Measurements from ENCODE around the gene EIF2B2. TPM values are rescaled to one million over a fixed set of nuclear protein-coding genes. Genes with fewer than 3 reads are reported as not detected.

EIF2B2 gene
- total RNA-seq, 1 experiment from 2014 or later = 43.5 TPM

DNA sequence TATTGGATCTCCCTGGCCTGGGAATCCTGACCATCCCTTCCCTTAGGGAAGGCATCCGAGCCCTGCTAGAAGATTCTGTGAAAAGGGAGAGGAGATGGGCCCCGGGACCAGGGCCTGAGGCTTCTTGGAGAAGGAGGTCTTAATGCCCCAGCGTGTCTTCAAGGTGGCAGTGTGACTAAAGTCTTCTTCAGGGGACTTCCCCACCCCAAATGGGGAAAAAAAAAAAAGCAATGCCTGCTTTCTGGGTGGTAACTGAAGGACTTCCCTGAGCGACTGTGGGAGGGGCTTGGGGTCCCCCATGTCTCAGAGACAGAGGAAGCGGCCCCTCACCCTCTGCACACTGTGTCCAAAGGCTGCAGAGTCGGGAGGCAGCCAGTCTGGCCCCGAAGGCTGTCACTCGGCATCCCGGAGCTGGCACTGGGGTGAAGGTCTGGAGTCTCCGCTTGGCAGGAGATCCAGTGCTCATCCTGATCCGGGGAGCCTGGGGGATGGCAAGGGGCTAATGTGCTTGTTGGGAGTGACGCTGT is 39.5 kb upstream of the EIF2B2 start:
- H3K36me3 ChIP-seq = no peaks in the 10 kb centered on the region
- H3K27me3 ChIP-seq (replicated peaks) = no peaks in the 10 kb centered on the region
- H3K9me3 ChIP-seq (replicated peaks) = no peaks in the 10 kb centered on the region
- H3K4me3 ChIP-seq = no peak overlapping the region
- no peak overlapping the region for H3K27ac ChIP-seq
- H3K4me1 ChIP-seq (replicated peaks) = peaks cover 7% of the 10 kb centered on the region; the same call in 1 of the 2 replicates
- no peak for DNase-seq (ENCODE audit: low read depth in 1 of 2, low spot score in 2 of 2)

DNA sequence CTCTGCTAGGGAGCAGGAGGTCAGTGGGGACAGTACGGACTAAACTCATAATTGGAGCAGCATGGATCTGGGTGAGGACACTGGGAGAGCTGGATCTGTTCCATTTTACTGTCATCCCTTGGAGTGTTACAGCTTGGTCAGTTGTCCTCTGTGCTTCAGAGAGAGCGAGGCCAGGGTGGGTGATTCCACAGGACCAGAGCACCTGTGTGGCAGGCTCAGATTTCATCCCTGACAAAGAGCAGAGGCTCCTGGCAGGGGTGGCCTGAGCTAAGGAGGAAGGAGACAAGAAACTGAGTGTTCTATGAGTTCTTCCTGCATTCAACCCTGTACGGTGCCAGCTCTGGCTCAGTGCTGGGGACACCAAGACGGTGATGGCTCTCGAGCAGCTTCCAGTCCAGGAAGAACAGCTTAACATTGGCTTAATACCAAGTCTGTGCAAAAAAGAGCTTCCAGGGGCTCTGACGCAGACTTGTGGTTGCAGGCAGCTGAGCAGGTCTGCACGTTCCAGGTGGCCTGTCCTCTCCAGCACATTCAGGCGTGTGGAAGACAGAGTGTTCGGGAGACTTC is 38.9 kb upstream of the EIF2B2 start:
- Histone ChIP-seq H3K27ac (no peak overlapping the region), H3K9me3 (replicated peaks) (no peaks in the 10 kb centered on the region), H3K4me3 (no peak overlapping the region), H3K4me1 (replicated peaks) (peaks cover 7% of the 10 kb centered on the region; the same call in 1 of the 2 replicates), H3K36me3 (no peaks in the 10 kb centered on the region), H3K27me3 (replicated peaks) (no peaks in the 10 kb centered on the region)
- no peak for DNase-seq (ENCODE audit: low read depth in 1 of 2, low spot score in 2 of 2)

DNA sequence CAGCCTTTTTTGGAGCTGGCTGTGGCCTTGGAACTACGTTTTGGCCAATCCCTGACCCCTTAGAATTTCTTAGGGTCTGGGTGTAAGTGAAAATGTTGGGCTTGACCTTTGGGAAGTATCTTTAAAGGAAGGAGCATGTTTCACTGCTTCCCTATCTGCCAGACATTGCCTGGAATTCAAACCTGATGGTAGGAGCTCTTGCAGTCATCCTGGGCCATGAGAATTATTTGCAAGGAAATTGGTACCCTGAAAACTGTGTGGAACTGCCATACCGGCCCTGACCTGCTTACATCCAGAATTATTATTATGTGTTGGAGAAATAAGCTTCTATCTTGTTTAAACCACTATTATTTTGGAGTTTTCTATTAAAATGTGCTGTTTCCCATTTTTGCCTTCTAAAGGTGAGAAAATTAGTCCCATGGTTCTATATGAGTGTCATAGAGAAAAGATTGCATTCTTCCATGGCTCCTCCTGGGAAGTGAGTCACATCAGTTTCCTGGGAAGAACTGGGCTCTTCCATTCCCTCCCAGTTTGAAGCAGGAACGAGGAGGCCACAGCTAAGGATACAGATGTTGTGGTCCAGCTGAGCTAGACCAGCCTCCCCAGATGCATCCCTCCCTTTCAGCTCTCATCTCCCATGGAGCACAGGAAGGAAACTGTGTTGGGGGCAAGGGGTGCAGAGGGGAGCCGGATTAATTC is 37.8 kb upstream of the EIF2B2 start:
- no peak overlapping the region for H3K4me3 ChIP-seq
- H3K27me3 ChIP-seq (replicated peaks) = no peaks in the 10 kb centered on the region
- peak in 1 of 2 experiments; percentile 12 for DNase-seq (ENCODE audit: low read depth in 1 of 2, low spot score in 2 of 2)
- no peaks in the 10 kb centered on the region for H3K36me3 ChIP-seq
- H3K9me3 ChIP-seq (replicated peaks) = no peaks in the 10 kb centered on the region
- peaks cover 7% of the 10 kb centered on the region; the same call in 1 of the 2 replicates for H3K4me1 ChIP-seq (replicated peaks)
- H3K27ac ChIP-seq = no peak overlapping the region

DNA sequence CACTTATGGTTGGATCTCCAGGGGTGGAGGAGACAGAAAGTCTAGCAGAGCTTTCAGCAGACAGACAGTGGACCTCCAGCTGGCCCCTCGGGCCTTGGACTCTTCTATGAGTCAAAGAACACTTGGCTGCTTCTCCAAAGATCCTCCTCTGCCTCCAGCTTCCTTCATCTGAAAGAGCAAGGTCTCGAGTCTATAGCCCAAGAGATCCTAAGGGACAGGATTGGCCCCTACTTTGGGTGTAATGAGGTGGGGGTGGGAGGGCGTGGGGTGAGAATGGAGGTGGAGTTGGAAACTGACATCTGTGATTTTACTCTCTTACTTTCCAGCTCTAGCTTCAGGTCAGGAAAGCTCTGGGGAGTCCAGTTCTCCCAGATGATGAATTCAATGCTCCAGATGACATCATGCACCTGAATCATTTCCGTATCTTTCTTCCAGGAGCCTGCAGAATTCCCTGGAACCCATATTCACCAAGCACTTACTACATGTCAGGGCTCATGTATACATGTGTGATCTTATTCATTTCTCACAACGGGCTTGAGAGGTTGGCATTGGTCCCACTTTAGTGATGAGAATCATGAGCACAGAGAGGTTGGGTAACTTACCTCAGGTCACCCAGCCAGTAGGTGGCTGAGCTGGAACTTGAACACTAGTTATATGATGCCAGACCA is 37.1 kb upstream of the EIF2B2 start:
- no peak overlapping the region for H3K4me3 ChIP-seq
- DNase-seq (ENCODE audit: low read depth in 1 of 2, low spot score in 2 of 2) = no peak
- no peak overlapping the region for H3K27ac ChIP-seq
- H3K9me3 ChIP-seq (replicated peaks) = no peaks in the 10 kb centered on the region
- H3K4me1 ChIP-seq (replicated peaks) = peaks cover 7% of the 10 kb centered on the region; the same call in 1 of the 2 replicates
- H3K27me3 ChIP-seq (replicated peaks) = no peaks in the 10 kb centered on the region
- H3K36me3 ChIP-seq = no peaks in the 10 kb centered on the region

DNA sequence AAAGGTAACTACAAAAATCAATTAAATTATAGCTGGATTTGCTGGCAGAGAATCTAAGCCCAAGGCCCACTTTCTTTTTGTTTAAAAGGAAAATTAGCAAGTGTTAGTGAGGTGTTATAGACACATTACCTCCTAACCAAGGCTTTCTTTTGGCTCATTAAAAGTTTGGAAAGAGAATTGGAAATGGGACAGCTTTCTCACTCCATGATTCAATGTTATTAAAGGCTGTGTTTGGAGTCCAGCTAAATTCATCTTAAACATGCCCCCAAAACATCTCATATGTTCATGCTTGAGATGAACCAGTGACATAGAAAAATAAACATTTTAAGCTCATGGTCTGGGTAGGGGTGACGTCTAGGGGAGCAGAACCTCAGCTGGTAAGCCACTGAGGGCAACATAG is 33.9 kb upstream of the EIF2B2 start:
- H3K4me3 ChIP-seq = no peak overlapping the region
- no peaks in the 10 kb centered on the region for H3K36me3 ChIP-seq
- H3K9me3 ChIP-seq (replicated peaks) = no peaks in the 10 kb centered on the region
- DNase-seq (ENCODE audit: low read depth in 1 of 2, low spot score in 2 of 2) = no peak
- no peaks in the 10 kb centered on the region for H3K27me3 ChIP-seq (replicated peaks)
- no peak overlapping the region for H3K27ac ChIP-seq
- peaks cover 12% of the 10 kb centered on the region; the same call in 1 of the 2 replicates for H3K4me1 ChIP-seq (replicated peaks)

DNA sequence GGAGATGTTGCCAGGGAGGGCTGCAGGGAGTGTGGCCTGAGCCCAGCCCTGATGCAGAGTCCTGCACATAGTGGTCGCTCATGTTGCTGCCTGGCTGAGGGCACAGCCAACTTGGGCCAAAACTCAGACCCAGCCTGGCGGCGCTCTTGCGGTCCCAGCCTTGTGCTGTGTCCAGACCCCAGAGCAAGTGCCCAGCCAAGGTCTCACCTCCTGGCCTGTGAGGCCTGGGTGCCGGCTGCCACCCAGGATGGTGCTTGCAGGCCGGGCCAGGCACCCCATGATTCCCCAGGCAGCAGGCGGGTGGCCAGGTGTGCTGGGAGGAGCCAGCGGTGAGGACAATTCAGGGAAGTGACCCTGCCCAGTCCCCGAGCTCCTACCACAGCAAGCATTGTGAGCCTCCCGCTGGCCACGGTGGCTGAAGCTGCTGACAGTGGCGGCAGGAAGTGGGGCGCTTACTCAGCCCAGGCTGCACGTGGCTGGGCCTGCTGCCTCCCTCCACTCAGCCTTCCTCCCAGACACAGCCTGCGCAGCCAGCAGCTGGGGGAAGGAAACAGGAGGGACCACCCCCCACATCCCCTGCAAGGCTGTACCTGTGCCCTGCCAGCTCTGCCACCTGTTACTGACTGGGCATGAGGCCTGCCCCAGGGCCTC is 29.6 kb upstream of the EIF2B2 start:
- H3K4me1 ChIP-seq (replicated peaks) = peaks cover 5% of the 10 kb centered on the region; the same call in 1 of the 2 replicates
- H3K36me3 ChIP-seq = no peaks in the 10 kb centered on the region
- H3K4me3 ChIP-seq = no peak overlapping the region
- H3K27me3 ChIP-seq (replicated peaks) = no peaks in the 10 kb centered on the region
- H3K27ac ChIP-seq = no peak overlapping the region
- no peak for DNase-seq (ENCODE audit: low read depth in 1 of 2, low spot score in 2 of 2)
- no peaks in the 10 kb centered on the region for H3K9me3 ChIP-seq (replicated peaks)

DNA sequence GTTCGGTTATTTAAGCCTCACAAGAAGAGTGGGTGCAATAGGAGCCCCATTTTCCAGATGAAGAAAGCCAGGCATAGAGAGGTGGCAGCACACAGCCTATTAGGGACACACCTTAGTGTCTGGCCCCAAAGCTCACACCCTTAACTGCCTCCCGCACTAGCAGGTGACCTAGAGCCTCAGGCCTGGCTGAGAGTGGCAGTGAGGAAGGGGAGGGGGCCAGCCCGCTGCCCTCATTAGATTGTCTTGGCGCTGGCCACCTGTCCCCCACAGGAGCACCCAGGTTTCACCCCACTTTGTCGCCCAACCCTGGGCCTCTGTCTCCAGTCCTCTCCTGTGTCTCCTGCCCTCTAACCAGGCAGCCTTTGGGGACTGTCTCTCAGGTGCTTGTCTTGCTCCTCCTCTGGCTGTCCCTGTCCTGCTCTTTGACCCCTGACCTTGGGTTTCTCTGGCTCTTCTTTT is 28.8 kb upstream of the EIF2B2 start:
- Histone ChIP-seq H3K4me1 (replicated peaks) (peaks cover 5% of the 10 kb centered on the region; the same call in 1 of the 2 replicates), H3K36me3 (no peaks in the 10 kb centered on the region), H3K27me3 (replicated peaks) (no peaks in the 10 kb centered on the region), H3K4me3 (no peak overlapping the region), H3K9me3 (replicated peaks) (no peaks in the 10 kb centered on the region), H3K27ac (no peak overlapping the region)
- no peak for DNase-seq (ENCODE audit: low read depth in 1 of 2, low spot score in 2 of 2)

DNA sequence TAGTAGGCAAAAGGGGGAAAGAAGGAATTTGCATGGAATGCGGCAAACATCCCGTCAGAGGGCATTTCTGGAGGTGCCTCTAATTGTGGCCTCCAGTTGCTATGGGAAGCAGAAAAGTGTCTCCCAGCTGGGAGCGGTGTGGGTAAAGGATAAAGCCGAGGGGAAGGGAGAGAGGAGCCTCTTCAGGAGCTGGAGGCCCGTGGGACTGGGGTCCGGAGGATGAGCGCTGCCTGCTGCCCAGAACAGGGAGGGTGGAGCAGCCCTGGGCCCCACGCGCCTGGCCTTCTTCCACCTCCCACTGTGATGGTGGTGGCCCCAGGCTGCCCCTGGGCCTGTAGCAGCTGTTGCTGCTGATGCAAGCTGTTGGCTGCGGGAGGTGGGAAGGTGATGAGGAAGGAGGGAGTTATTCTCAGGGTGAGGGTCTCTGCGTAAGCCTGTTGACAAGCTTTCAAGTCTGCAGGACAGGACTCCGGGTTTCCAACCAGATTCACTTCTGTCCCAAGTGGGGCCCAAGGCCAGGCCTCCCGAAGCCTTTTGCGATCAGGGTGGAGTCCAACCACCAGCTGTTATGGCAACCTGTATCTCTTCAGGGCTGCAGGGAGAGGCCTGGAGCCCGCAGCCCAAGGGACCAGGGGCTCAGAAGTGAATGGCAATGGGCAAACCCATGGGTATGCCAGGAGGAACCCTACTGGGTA is 28.2 kb upstream of the EIF2B2 start:
- Histone ChIP-seq H3K4me3 (no peak overlapping the region), H3K27me3 (replicated peaks) (no peaks in the 10 kb centered on the region), H3K27ac (no peak overlapping the region), H3K9me3 (replicated peaks) (no peaks in the 10 kb centered on the region), H3K36me3 (no peaks in the 10 kb centered on the region), H3K4me1 (replicated peaks) (peaks cover 5% of the 10 kb centered on the region; the same call in 1 of the 2 replicates)
- DNase-seq (ENCODE audit: low read depth in 1 of 2, low spot score in 2 of 2) = no peak

DNA sequence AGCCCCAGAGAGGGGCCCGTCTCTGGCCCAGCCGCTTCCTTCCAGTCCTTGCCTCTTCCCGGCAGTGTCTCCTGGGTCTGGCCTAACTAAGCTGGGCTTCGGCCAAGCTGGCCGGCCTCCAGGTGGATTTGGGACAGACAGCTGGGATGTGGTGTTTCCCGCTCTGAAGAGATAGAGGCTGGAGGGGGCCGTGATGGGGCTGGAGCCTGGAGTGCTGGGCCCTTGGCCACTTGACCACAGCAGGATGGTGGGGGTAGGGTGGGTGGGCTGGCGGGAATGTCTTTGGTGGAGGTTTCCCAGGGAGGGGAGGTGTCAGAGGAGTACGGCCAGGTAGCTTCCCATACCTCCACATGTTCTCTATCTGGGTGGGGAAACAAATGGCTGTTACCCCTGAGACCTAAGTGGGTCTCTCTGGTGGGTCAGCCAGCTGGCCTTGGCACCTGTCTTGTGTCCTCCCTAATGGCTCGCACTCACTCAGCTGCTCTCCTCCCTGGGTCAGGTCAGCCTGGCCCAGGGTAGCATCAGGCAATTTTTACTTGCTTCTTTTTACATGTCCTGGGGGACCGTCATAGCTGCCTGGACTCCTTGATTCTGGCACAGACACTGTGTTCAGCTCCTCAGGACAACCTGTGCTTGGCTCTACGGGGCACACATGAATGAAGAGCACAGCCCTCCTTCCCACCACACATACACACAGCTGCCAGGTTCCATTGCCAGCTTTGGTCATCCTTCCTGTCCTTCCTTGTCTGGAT is 27.5 kb upstream of the EIF2B2 start:
- Histone ChIP-seq H3K4me1 (replicated peaks) (peaks cover 8% of the 10 kb centered on the region; the same call in 1 of the 2 replicates), H3K27ac (no peak overlapping the region), H3K9me3 (replicated peaks) (no peaks in the 10 kb centered on the region), H3K36me3 (no peaks in the 10 kb centered on the region), H3K27me3 (replicated peaks) (no peaks in the 10 kb centered on the region), H3K4me3 (no peak overlapping the region)
- DNase-seq (ENCODE audit: low read depth in 1 of 2, low spot score in 2 of 2) = no peak

DNA sequence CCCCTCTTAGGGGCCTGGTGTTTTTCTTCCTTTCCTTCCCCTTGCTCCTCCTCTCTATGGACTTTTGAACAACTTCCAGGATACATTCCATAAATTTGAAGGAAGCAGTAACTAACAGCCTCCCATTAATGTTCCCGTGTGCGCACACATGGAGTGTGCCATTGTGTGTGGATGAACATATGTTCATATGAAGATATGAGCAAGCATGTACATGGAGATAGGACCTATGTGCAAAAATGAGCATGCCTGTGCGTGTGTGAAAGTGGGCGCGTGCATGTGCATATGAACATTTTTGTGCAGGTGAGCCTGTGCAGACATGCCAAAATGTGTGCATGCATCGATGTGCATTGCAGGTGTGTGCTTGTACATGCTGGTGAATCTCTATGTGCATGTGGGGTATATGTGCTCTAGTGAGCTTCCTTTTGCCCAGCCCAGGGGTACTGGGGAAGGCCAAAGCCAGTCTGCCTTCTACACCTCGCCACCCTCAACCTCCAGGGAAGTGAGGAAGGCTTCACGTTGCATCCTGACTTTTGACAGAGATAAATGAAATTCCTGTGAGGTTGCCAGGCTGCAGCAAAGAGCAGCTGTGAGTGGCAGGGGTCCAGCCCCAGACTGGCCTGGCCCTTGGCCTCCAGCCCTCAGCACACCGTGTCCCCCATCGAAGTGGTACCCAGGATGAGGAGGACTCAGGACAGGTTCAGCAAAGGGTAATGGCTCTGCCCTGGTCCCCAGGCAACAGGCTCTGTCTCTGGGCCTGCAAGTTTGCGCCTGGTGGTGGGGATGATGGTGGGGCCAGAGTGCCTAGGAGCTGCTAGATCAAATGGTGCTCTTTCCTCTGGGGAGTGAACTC is 26.2 kb upstream of the EIF2B2 start:
- H3K27me3 ChIP-seq (replicated peaks) = no peaks in the 10 kb centered on the region
- H3K9me3 ChIP-seq (replicated peaks) = no peaks in the 10 kb centered on the region
- DNase-seq (ENCODE audit: low read depth in 1 of 2, low spot score in 2 of 2) = no peak
- no peak overlapping the region for H3K4me3 ChIP-seq
- peaks cover 16% of the 10 kb centered on the region for H3K4me1 ChIP-seq (replicated peaks)
- H3K27ac ChIP-seq = no peak overlapping the region
- H3K36me3 ChIP-seq = no peaks in the 10 kb centered on the region

DNA sequence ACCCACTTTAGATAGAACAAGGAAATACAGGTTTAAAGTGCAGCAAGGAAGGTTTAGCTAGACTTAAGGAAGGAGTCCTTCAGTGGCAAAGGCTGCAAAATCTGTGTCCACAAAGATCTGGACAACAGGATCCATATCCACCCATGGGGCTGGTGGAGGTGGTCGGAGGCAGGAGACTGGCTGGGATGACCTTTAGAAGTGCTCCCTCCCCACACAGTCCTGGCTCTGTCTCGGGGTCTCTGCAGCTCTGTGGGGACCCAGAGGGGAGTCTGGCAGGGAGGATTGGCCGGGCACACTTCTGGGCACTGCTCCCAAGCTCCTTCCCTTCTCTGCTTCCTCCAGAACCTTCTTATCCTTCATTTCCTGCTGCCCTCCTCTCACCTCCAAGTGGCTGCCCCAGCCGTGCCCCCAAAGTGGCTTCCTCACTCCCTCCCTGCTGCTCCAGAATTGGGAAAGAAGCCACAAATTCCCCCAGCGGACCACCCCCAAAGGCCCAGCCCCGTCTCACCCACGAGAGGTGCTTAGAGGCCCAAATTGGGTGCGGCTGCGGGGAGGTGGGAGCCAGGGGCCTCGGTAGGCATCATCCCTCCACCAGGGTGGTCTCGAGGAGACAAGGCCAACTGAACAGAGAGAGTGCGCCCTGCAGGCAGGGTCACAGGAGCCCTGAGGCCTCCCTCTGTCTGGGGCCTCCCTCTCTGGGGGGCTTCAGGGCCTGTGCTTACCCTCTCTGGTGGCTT is 25.4 kb upstream of the EIF2B2 start:
- Histone ChIP-seq H3K27me3 (replicated peaks) (no peaks in the 10 kb centered on the region), H3K4me1 (replicated peaks) (peaks cover 17% of the 10 kb centered on the region), H3K27ac (no peak overlapping the region), H3K9me3 (replicated peaks) (no peaks in the 10 kb centered on the region), H3K4me3 (no peak overlapping the region), H3K36me3 (no peaks in the 10 kb centered on the region)
- DNase-seq (ENCODE audit: low read depth in 1 of 2, low spot score in 2 of 2) = no peak
